ENCODE data around the gene ARPIN.

GRCh38 chr15:89899951-89900567, 12.7 kb downstream of the ARPIN start:
- no peak for TF ChIP-seq TCF12 (IDR thresholded peaks at IDR 0.05; ENCODE audit: low read depth)
- no peak for TF ChIP-seq YY1 (IDR thresholded peaks at IDR 0.05; ENCODE audit: low read depth)
- no peak for TF ChIP-seq TEAD4 (IDR thresholded peaks at IDR 0.05)
- TF ChIP-seq TAF1 (IDR thresholded peaks at IDR 0.05; ENCODE audit: low read depth): no peak
- no peak for TF ChIP-seq REST (IDR thresholded peaks at IDR 0.05; ENCODE audit: low read depth)
- TF ChIP-seq NFIC (IDR thresholded peaks at IDR 0.05): no peak
- no peak for TF ChIP-seq EP300 (IDR thresholded peaks at IDR 0.05; ENCODE audit: borderline replicate concordance)
- TF ChIP-seq RAD21 (IDR thresholded peaks at IDR 0.05; ENCODE audit: low read depth): no peak
- no peak for TF ChIP-seq CREB1 (IDR thresholded peaks at IDR 0.05; ENCODE audit: low read depth)
- TF ChIP-seq, protein P1, sequence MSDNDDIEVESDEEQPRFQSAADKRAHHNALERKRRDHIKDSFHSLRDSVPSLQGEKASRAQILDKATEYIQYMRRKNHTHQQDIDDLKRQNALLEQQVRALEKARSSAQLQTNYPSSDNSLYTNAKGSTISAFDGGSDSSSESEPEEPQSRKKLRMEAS (IDR thresholded peaks at IDR 0.05): no peak
- no peak for TF ChIP-seq USF1 (IDR thresholded peaks at IDR 0.05)
- no peak for TF ChIP-seq ZBTB7A (IDR thresholded peaks at IDR 0.05; ENCODE audit: low read depth)
